ENCODE measurements around the gene NBPF3.
"Not testable (repeated sequence)": the region's sequence is repeated elsewhere in the genome, so short reads cannot be mapped to it uniquely, and the experiment has no call there.

NBPF3 gene

DNA sequence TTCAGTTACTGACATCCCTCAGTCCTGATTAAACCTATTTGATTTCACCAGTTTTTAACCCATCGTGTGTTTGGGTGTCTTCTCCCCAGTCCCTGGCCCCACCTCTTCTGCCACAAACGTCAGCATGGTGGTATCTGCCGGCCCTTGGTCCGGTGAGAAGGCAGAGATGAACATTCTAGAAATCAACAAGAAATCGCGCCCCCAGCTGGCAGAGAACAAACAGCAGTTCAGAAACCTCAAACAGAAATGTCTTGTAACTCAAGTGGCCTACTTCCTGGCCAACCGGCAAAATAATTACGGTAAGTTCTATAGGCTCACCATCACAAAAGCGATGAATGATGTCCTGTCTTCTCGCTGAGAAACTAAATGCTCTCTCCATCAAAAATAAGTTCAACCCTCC, 28.7 kb downstream of the NBPF3 start:
- Histone ChIP-seq H3K4me3 (ENCODE audit: low read depth, low read length) (no peak overlapping the region), H3K4me2 (ENCODE audit: low read length) (no peak overlapping the region), H3K9ac (no peak overlapping the region), H3K4me1 (no peaks in the 10 kb centered on the region), H3K79me2 (no peaks in the 10 kb centered on the region), H3K9me3 (ENCODE audit: control insufficient read depth, low read length) (no peaks in the 10 kb centered on the region), H2AFZ (no peak overlapping the region), H3K27ac (no peak overlapping the region), H3K27me3 (ENCODE audit: control insufficient read depth, insufficient read depth, low read length) (no peaks in the 10 kb centered on the region), H3K36me3 (ENCODE audit: control insufficient read depth, insufficient read depth, low read length) (no peaks in the 10 kb centered on the region)
- TF ChIP-seq, protein P1, sequence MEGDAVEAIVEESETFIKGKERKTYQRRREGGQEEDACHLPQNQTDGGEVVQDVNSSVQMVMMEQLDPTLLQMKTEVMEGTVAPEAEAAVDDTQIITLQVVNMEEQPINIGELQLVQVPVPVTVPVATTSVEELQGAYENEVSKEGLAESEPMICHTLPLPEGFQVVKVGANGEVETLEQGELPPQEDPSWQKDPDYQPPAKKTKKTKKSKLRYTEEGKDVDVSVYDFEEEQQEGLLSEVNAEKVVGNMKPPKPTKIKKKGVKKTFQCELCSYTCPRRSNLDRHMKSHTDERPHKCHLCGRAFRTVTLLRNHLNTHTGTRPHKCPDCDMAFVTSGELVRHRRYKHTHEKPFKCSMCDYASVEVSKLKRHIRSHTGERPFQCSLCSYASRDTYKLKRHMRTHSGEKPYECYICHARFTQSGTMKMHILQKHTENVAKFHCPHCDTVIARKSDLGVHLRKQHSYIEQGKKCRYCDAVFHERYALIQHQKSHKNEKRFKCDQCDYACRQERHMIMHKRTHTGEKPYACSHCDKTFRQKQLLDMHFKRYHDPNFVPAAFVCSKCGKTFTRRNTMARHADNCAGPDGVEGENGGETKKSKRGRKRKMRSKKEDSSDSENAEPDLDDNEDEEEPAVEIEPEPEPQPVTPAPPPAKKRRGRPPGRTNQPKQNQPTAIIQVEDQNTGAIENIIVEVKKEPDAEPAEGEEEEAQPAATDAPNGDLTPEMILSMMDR (IDR thresholded peaks at IDR 0.05), result no peak

DNA sequence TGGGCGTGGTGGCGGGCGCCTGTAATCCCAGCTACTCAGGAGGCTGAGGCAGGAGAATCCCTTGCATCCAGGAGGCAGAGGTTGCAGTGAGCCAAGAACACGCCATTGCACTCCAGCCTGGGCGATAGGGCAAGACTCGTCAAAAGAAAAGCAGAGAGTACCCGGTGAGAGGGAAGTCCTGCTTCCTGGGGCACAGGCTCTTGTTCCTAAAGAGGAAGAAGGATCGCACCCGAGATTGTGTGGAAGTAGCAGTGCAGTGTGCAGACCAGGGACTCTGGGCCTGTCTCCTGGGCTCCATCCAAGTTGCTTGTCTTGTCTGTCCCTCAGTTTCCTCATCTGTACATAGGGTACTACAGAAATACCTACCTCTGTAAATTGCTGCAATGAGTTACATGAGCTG, 29.6 kb downstream of the NBPF3 start:
- Histone ChIP-seq H3K36me3 (ENCODE audit: control insufficient read depth, insufficient read depth, low read length) (no peaks in the 10 kb centered on the region), H3K27ac (no peak overlapping the region), H3K4me3 (ENCODE audit: low read depth, low read length) (no peak overlapping the region), H2AFZ (no peak overlapping the region), H3K4me1 (no peaks in the 10 kb centered on the region), H3K9me3 (ENCODE audit: control insufficient read depth, low read length) (no peaks in the 10 kb centered on the region), H3K9ac (no peak overlapping the region), H3K4me2 (ENCODE audit: low read length) (no peak overlapping the region), H3K27me3 (ENCODE audit: control insufficient read depth, insufficient read depth, low read length) (no peaks in the 10 kb centered on the region), H3K79me2 (no peaks in the 10 kb centered on the region)
- TF ChIP-seq, protein P1 (IDR thresholded peaks at IDR 0.05), result no peak

DNA sequence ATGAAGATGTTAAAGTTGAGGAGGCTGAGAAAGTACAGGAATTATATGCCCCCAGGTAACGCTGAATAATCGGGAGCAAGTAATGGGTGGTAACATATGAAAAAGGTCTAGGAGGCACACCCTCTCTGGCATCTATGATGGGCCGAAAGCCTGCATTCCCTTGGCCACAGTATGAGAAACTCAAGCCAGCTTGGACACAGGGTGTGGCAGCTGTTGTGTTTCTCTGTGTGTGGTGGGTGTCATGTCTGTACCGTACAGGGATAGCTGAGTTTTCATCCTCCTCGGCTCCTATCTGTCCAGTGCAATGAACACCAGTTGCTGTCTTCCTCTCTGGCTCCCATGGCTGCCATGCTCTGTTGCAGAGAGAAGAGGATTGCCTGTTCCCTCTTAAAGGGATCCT, 32.9 kb downstream of the NBPF3 start:
- Histone ChIP-seq H3K36me3 (ENCODE audit: control insufficient read depth, insufficient read depth, low read length) (no peaks in the 10 kb centered on the region), H3K27me3 (ENCODE audit: control insufficient read depth, insufficient read depth, low read length) (no peaks in the 10 kb centered on the region), H3K79me2 (no peaks in the 10 kb centered on the region), H3K4me3 (ENCODE audit: low read depth, low read length) (no peak overlapping the region), H3K27ac (no peak overlapping the region), H3K9ac (no peak overlapping the region), H3K4me2 (ENCODE audit: low read length) (no peak overlapping the region), H3K9me3 (ENCODE audit: control insufficient read depth, low read length) (no peaks in the 10 kb centered on the region), H3K4me1 (no peaks in the 10 kb centered on the region), H2AFZ (no peak overlapping the region)
- TF ChIP-seq, protein P1 (IDR thresholded peaks at IDR 0.05), result no peak

DNA sequence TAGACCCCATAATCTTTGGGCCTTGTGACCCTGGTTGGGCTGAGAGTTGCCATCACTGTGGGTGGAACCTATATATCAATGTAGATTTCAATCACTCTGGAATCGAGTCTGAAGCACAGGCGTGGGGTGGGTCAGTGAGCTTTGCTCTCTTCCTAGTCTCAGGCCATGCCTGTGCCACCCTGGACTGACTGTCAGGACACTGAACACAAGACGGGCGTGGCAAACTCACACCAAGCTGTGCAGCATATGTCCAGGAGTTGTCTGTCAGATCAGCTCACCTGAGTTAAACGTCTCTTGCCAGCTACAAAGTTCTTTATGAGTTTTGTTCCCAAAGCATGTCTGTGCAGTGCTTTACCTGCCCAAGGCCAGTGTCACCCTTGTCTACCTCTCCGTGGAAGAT, 38.4 kb downstream of the NBPF3 start:
- Histone ChIP-seq H2AFZ (no peak overlapping the region), H3K36me3 (ENCODE audit: control insufficient read depth, insufficient read depth, low read length) (no peaks in the 10 kb centered on the region), H3K79me2 (no peaks in the 10 kb centered on the region), H3K27me3 (ENCODE audit: control insufficient read depth, insufficient read depth, low read length) (no peaks in the 10 kb centered on the region), H3K9me3 (ENCODE audit: control insufficient read depth, low read length) (no peaks in the 10 kb centered on the region), H3K4me2 (ENCODE audit: low read length) (no peak overlapping the region), H3K27ac (no peak overlapping the region), H3K4me3 (ENCODE audit: low read depth, low read length) (no peak overlapping the region), H3K9ac (no peak overlapping the region), H3K4me1 (no peaks in the 10 kb centered on the region)
- TF ChIP-seq, protein P1 (IDR thresholded peaks at IDR 0.05), result no peak

DNA sequence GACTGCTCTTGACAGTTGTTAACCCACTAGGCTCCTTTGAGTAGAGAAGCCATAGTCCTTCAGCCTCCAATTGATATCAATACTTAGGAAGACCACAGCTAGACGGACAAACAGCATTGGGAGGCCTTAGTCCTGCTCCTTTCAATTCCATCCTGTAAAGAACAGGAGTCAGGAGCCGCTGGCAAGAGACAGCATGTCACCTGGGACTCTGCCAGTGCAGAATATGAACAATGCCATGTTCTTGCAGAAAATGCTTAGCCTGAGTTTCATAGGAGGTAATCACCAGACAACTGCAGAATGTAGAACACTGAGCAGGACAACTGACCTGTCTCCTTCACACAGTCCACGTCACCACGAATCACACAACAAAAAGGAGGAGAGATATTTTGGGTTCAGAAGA, 43.9 kb downstream of the NBPF3 start:
- not testable (repeated sequence) for H3K4me3 ChIP-seq (ENCODE audit: low read depth, low read length); H3K27ac ChIP-seq; H3K9me3 ChIP-seq (ENCODE audit: control insufficient read depth, low read length); H3K79me2 ChIP-seq; H3K4me1 ChIP-seq; H3K36me3 ChIP-seq (ENCODE audit: control insufficient read depth, insufficient read depth, low read length); H3K9ac ChIP-seq; H2AFZ ChIP-seq; H3K27me3 ChIP-seq (ENCODE audit: control insufficient read depth, insufficient read depth, low read length); H3K4me2 ChIP-seq (ENCODE audit: low read length)
